HG02759 (cell line): ENCODE data around the gene ACOT12.
"Not testable (repeated sequence)": the region's sequence is repeated elsewhere in the genome, so short reads cannot be mapped to it uniquely, and the experiment has no call there.

Experiments used
- ATAC-seq: cut with Tn5 transposase; IDR thresholded peaks from one replicate; pipeline ENCODE4 v1.9.1; 2021; ENCODE audit warnings: mild to moderate bottlenecking, moderate library complexity; ENCODE audit not compliant: unreplicated experiment

ACOT12 gene

GRCh38 chr5:81300921-81301270 lies 93.0 kb downstream of the ACOT12 start:
- no peak for ATAC-seq

DNA sequence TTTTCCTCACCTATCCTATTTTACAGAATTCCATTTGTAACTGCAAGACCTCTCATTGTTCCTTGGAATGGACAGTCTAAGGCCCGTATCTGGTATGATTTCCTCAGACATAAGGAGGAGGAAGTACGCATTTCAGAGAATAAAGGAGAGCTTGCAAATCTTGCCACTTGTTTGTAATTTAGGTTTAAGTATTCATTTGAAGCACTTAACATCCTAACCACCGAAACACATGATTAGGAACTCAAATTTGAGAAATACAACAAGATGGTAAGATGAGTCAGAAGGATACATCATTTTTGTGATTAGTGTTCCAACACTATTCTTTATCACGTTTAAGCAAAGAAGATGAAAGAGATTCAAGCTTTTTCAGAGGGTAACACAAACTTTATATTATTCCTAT lies 96.4 kb downstream of the ACOT12 start:
- no peak for ATAC-seq

- ATAC-seq: not testable (repeated sequence)
Observed at GRCh38 chr5:81294021-81294420, 99.9 kb downstream of the ACOT12 start.

- no peak for ATAC-seq
Observed at GRCh38 chr5:81292130-81292529, 101.8 kb downstream of the ACOT12 start.

DNA sequence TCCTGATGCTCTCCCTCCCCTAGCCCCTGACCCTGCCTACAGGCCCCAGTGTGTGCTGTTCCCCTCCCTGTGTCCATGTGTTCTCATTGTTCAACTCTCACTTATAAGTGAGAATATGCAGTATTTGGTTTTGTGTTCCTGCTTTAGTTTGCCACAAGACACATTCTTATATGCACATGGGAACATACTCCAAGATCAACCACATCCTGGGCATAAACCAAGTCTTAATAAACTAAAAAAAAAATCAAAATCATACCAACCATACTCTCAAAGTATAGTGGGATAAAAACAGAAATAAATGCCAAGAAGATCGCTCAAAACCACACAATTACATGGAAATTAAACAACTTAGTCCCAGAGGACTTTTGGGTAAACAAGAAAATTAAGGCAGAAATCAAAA lies 103.8 kb downstream of the ACOT12 start:
- no peak for ATAC-seq

- no peak for ATAC-seq
Observed at GRCh38 chr5:81288021-81288433, 105.9 kb downstream of the ACOT12 start.

DNA sequence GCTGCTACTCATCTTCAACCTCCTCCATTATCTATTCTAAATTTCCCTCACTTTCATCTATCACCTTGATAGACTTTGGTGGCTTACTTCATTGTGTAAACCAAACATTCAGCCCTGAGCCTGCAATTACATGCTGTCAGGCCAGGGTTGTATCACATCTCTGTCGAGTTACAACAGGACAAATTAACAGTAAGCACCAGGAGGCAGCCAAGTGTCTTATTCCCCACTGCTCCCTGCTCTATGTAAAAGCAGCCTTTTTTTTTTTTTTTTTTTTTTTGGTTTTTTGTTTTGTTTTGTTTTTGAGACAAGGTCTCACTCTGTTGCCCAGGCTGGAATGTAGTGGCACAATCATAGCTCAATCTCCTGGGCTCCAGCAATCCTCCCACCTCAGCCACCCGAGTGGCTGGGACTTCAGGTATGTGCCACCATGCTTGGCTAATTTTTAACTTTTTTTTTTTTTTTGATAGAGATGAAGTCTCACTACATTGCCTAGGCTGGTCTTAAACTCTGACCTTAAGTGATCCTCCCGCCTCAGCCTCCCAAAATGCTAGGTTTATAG lies 107.8 kb downstream of the ACOT12 start:
- no peak for ATAC-seq

- ATAC-seq: no peak
Observed at GRCh38 chr5:81283976-81284375, 110.0 kb downstream of the ACOT12 start.
